Stimulated activated naive CD8-positive, alpha-beta T cell treated with anti-CD3 and anti-CD28 coated beads, Interleukin-15, amount 100 ng/mL, for 72 hours (primary cell): ENCODE data around the gene COL18A1.

Source experiments
- ATAC-seq: fragments of 150-1000 bp; cut with Tn5 transposase; 2 replicates; pipeline ENCODE4 v1.10.0; 2021; ENCODE audit warnings: mild to moderate bottlenecking, moderate library complexity
- DNase-seq, 2 donors: peaks; one replicate each; pipeline ENCODE4 v3.0.0; 2021 to 2022
- H3K27ac Mint-ChIP-seq, 2 donors: one replicate each; pipeline ENCODE4 v1.8.0; 2022; ENCODE audit warnings: mild to moderate bottlenecking in 2 of 2, mixed read lengths in 2 of 2, moderate library complexity in 2 of 2
- H3K27me3 Mint-ChIP-seq: one replicate; pipeline ENCODE4 v1.8.0; 2022; ENCODE audit warnings: mixed read lengths
- H3K4me1 Mint-ChIP-seq: one replicate; pipeline ENCODE4 v1.8.0; 2022; ENCODE audit warnings: mild to moderate bottlenecking, mixed read lengths
- H3K4me3 Mint-ChIP-seq, 2 donors: one replicate each; pipeline ENCODE4 v1.8.0; 2022; ENCODE audit warnings: mild to moderate bottlenecking in 2 of 2, mixed read lengths in 2 of 2, moderate library complexity in 1 of 2
- H3K9me3 Mint-ChIP-seq, 2 donors: one replicate each; pipeline ENCODE4 v1.8.0; 2022; ENCODE audit warnings: mixed read lengths in 2 of 2

The COL18A1 gene

GRCh38 chr21:45385549-45386050 lies 19.4 kb upstream of the COL18A1 start:
- no peak overlapping the region for H3K4me3 Mint-ChIP-seq
- no peaks in the 10 kb centered on the region for H3K4me1 Mint-ChIP-seq
- H3K9me3 Mint-ChIP-seq, result no peaks in the 10 kb centered on the region
- ATAC-seq, result no peak
- H3K27ac Mint-ChIP-seq, result peak overlapping the region in 1 of 2 donors; percentile 29
- DNase-seq, result no peak
- H3K27me3 Mint-ChIP-seq, result peaks cover 36% of the 10 kb centered on the region

- DNase-seq (no peak), ATAC-seq (no peak)
- Mint-ChIP-seq H3K4me1 (no peaks in the 10 kb centered on the region), H3K4me3 (no peak overlapping the region), H3K27ac (no peak overlapping the region), H3K27me3 (peaks cover 36% of the 10 kb centered on the region), H3K9me3 (no peaks in the 10 kb centered on the region)
Observed at GRCh38 chr21:45386336-45386727, 18.6 kb upstream of the COL18A1 start.

GRCh38 chr21:45386728-45387371 lies 18.1 kb upstream of the COL18A1 start:
- no peak overlapping the region for H3K27ac Mint-ChIP-seq
- H3K4me3 Mint-ChIP-seq, result no peak overlapping the region
- DNase-seq (no peak), ATAC-seq (no peak)
- H3K4me1 Mint-ChIP-seq, result no peaks in the 10 kb centered on the region
- H3K27me3 Mint-ChIP-seq, result peaks cover 36% of the 10 kb centered on the region
- no peaks in the 10 kb centered on the region for H3K9me3 Mint-ChIP-seq

- H3K9me3 Mint-ChIP-seq, result no peaks in the 10 kb centered on the region
- H3K27ac Mint-ChIP-seq, result no peak overlapping the region
- ATAC-seq (no peak), DNase-seq (no peak)
- peaks cover 30% of the 10 kb centered on the region for H3K27me3 Mint-ChIP-seq
- H3K4me1 Mint-ChIP-seq, result no peaks in the 10 kb centered on the region
- H3K4me3 Mint-ChIP-seq, result no peak overlapping the region
Observed at GRCh38 chr21:45387506-45387905, 17.5 kb upstream of the COL18A1 start.

- Mint-ChIP-seq H3K9me3 (no peaks in the 10 kb centered on the region), H3K4me3 (no peak overlapping the region), H3K4me1 (no peaks in the 10 kb centered on the region), H3K27me3 (peaks cover 24% of the 10 kb centered on the region), H3K27ac (no peak overlapping the region)
- no peak for ATAC-seq
- no peak for DNase-seq
Observed at GRCh38 chr21:45388011-45388521, 16.9 kb upstream of the COL18A1 start.

GRCh38 chr21:45388611-45389296 lies 16.2 kb upstream of the COL18A1 start:
- Mint-ChIP-seq H3K27ac (no peak overlapping the region), H3K4me3 (no peak overlapping the region), H3K4me1 (no peaks in the 10 kb centered on the region), H3K27me3 (peaks cover 22% of the 10 kb centered on the region), H3K9me3 (no peaks in the 10 kb centered on the region)
- ATAC-seq (no peak), DNase-seq (no peak)

GRCh38 chr21:45390121-45390751 lies 14.7 kb upstream of the COL18A1 start:
- Mint-ChIP-seq H3K27me3 (peaks cover 23% of the 10 kb centered on the region), H3K27ac (no peak overlapping the region), H3K9me3 (no peaks in the 10 kb centered on the region), H3K4me3 (no peak overlapping the region), H3K4me1 (no peaks in the 10 kb centered on the region)
- DNase-seq (no peak), ATAC-seq (no peak)

- H3K4me3 Mint-ChIP-seq, result no peak overlapping the region
- no peaks in the 10 kb centered on the region for H3K9me3 Mint-ChIP-seq
- ATAC-seq (no peak), DNase-seq (no peak)
- H3K27ac Mint-ChIP-seq, result peak overlapping the region in 1 of 2 donors; percentile 42
- H3K27me3 Mint-ChIP-seq, result peaks cover 17% of the 10 kb centered on the region
- no peaks in the 10 kb centered on the region for H3K4me1 Mint-ChIP-seq
Observed at GRCh38 chr21:45390831-45391742, 13.9 kb upstream of the COL18A1 start.

GRCh38 chr21:45391743-45392572 lies 13.0 kb upstream of the COL18A1 start:
- peaks cover 22% of the 10 kb centered on the region for H3K27me3 Mint-ChIP-seq
- no peak for ATAC-seq
- H3K27ac Mint-ChIP-seq, result no peak overlapping the region
- H3K4me1 Mint-ChIP-seq, result no peaks in the 10 kb centered on the region
- no peaks in the 10 kb centered on the region for H3K9me3 Mint-ChIP-seq
- no peak overlapping the region for H3K4me3 Mint-ChIP-seq
- no peak for DNase-seq

- DNase-seq, result no peak
- Mint-ChIP-seq H3K27me3 (peaks cover 27% of the 10 kb centered on the region), H3K27ac (no peak overlapping the region), H3K9me3 (no peaks in the 10 kb centered on the region), H3K4me1 (no peaks in the 10 kb centered on the region), H3K4me3 (no peak overlapping the region)
- no peak for ATAC-seq
Observed at GRCh38 chr21:45392573-45392971, 12.4 kb upstream of the COL18A1 start.

GRCh38 chr21:45393021-45393420 lies 11.9 kb upstream of the COL18A1 start:
- peak; percentile 42 for ATAC-seq
- no peaks in the 10 kb centered on the region for H3K9me3 Mint-ChIP-seq
- no peak overlapping the region for H3K27ac Mint-ChIP-seq
- H3K27me3 Mint-ChIP-seq, result peaks cover 28% of the 10 kb centered on the region
- DNase-seq, result no peak
- no peak overlapping the region for H3K4me3 Mint-ChIP-seq
- no peaks in the 10 kb centered on the region for H3K4me1 Mint-ChIP-seq

- H3K27ac Mint-ChIP-seq, result no peak overlapping the region
- H3K4me3 Mint-ChIP-seq, result no peak overlapping the region
- H3K4me1 Mint-ChIP-seq, result no peaks in the 10 kb centered on the region
- H3K9me3 Mint-ChIP-seq, result no peaks in the 10 kb centered on the region
- peaks cover 34% of the 10 kb centered on the region for H3K27me3 Mint-ChIP-seq
- DNase-seq (no peak), ATAC-seq (no peak)
Observed at GRCh38 chr21:45393833-45394638, 10.9 kb upstream of the COL18A1 start.

- DNase-seq (no peak), ATAC-seq (no peak)
- peaks cover 47% of the 10 kb centered on the region for H3K27me3 Mint-ChIP-seq
- peaks cover 0 to 8% of the 10 kb centered on the region in 2 donors for H3K9me3 Mint-ChIP-seq
- no peaks in the 10 kb centered on the region for H3K4me1 Mint-ChIP-seq
- no peak overlapping the region for H3K4me3 Mint-ChIP-seq
- H3K27ac Mint-ChIP-seq, result no peak overlapping the region
Observed at GRCh38 chr21:45396620-45396995, 8.4 kb upstream of the COL18A1 start.

- no peak for DNase-seq
- Mint-ChIP-seq H3K27me3 (peaks cover 55% of the 10 kb centered on the region), H3K4me1 (no peaks in the 10 kb centered on the region), H3K4me3 (no peak overlapping the region), H3K27ac (no peak overlapping the region), H3K9me3 (peaks cover 0 to 10% of the 10 kb centered on the region in 2 donors)
- no peak for ATAC-seq
Observed at GRCh38 chr21:45397381-45397780, 7.6 kb upstream of the COL18A1 start.
